HepG2 (cell line): ENCODE data around the gene FOSL2. TPM values are rescaled to one million over a fixed set of nuclear protein-coding genes. Genes with fewer than 3 reads are reported as not detected.

ENCODE experiments used
- GRHL1 ChIP-seq: sonication (generic); formaldehyde crosslinking; conservative IDR thresholded peaks from 2 replicates; pipeline ENCODE4 v1.8.0; 2022; ENCODE audit warnings: missing genetic modification reagents
- KAT2B ChIP-seq: fragments of 150-350 bp; IDR thresholded peaks from 2 replicates; pipeline ENCODE4 v1.6.1; 2014; ENCODE audit warnings: low read depth, low read length, borderline replicate concordance
- MNT ChIP-seq: fragments of 450-650 bp; IDR thresholded peaks from 2 replicates; pipeline ENCODE4 v1.6.1; 2016
- RBAK ChIP-seq: sonication (generic); formaldehyde crosslinking; IDR thresholded peaks from 2 replicates; pipeline ENCODE4 v1.5.1; 2020; ENCODE audit warnings: mild to moderate bottlenecking, missing genetic modification reagents
- REST ChIP-seq, 2 experiments: IDR thresholded peaks; 2 replicates each; pipeline ENCODE4 v1.6.1; 2011 to 2012; ENCODE audit warnings: low read length in 2 of 2, borderline replicate concordance in 1 of 2, low read depth in 1 of 2, mild to moderate bottlenecking in 1 of 2, moderate library complexity in 1 of 2
- SALL1 ChIP-seq: sonication (generic); formaldehyde crosslinking; IDR thresholded peaks from 2 replicates; pipeline ENCODE4 v1.8.0; 2022; ENCODE audit warnings: mild to moderate bottlenecking, missing genetic modification reagents
- SMAD9 ChIP-seq: sonication (generic); formaldehyde crosslinking; IDR thresholded peaks from 2 replicates; pipeline ENCODE4 v1.5.1; 2020; ENCODE audit warnings: mild to moderate bottlenecking, missing genetic modification reagents
- SNAPC4 ChIP-seq: sonication (generic); formaldehyde crosslinking; IDR thresholded peaks from 2 replicates; pipeline ENCODE4 v1.4.0; 2020; ENCODE audit warnings: mild to moderate bottlenecking, missing genetic modification reagents
- ZNF18 ChIP-seq: sonication (generic); formaldehyde crosslinking; IDR thresholded peaks from 2 replicates; pipeline ENCODE4 v1.8.0; 2022; ENCODE audit warnings: mild to moderate bottlenecking, missing genetic modification reagents; ENCODE audit not compliant: insufficient replicate concordance
- ZNF343 ChIP-seq: sonication (generic); formaldehyde crosslinking; IDR thresholded peaks from 2 replicates; pipeline ENCODE4 v1.4.0; 2020; ENCODE audit warnings: mild to moderate bottlenecking, missing genetic modification reagents
- ZNF557 ChIP-seq: sonication (generic); formaldehyde crosslinking; IDR thresholded peaks from 2 replicates; pipeline ENCODE4 v1.4.0; 2020; ENCODE audit warnings: missing genetic modification reagents
- ZNF777 ChIP-seq: sonication (generic); formaldehyde crosslinking; IDR thresholded peaks from 2 replicates; pipeline ENCODE4 v1.4.0; 2020; ENCODE audit warnings: missing genetic modification reagents
- polyA plus RNA-seq, 8 experiments: library from polyadenylated mRNA; depleted of rRNA in 3 of 8; stranded (reverse) in 7 of 8; unstranded in 1 of 8; fragments of >200 nt; fragmentation: Illumina TruSeq in 4 of 8; extraction: Trizol in 4 of 8; gene quantifications; 2 replicates each; pipeline versions ENCODE4 v1.2.1 to v1.2.3, GENCODE V29; 2011 to 2016; ENCODE audit warnings: low read depth in 4 of 8, missing spikeins in 1 of 8, mixed read lengths in 1 of 8; ENCODE audit not compliant: insufficient read depth in 1 of 8
- total RNA-seq, 5 experiments: library from RNA; depleted of rRNA; stranded (reverse); fragments of >200 nt; fragmentation: Illumina TruSeq; extraction: Trizol; gene quantifications; 2 replicates each; pipeline ENCODE4 v1.2.3, GENCODE V29; 2016; ENCODE audit warnings: low read depth in 1 of 5

The FOSL2 gene
- total and polyA plus RNA-seq, 2 of the 13 experiments (the other 11 are each of a cell fraction or from before 2014, with no cell fraction given) = 3.4 to 18.1 TPM

GRCh38 chr2:28407976-28408690 lies 15.5 kb downstream of the FOSL2 start (continued):
- TF ChIP-seq SNAPC4 (CRISPR knock-in tag) (no peak), ZNF557 (CRISPR knock-in tag) (no peak), MNT (no peak), RBAK (no peak), ZNF777 (CRISPR knock-in tag) (no peak), REST (IDR thresholded peaks at IDR 0.05; ENCODE audit: borderline replicate concordance in 1 of 2, low read depth in 1 of 2, low read length in 2 of 2) (peak in 1 of 2 experiments; percentile 73; a peak in 2 of 4 replicates), ZNF343 (CRISPR knock-in tag) (no peak), SALL1 (peak; percentile 67), GRHL1 (no peak), KAT2B (no peak), SMAD9 (no peak), ZNF18 (CRISPR knock-in tag) (no peak)
